Neuronal stem cell (in vitro differentiated cells): ENCODE measurements around the gene CDKL1.
A peak's percentile ranks its signal among the peaks of the same experiment; 100 is the strongest.

Source experiments
- DNase-seq: peaks from one replicate; pipeline ENCODE4 v3.0.0-alpha.2; 2013; ENCODE audit warnings: low spot score
- H2AFZ ChIP-seq: one replicate; pipeline ENCODE4 v1.6.1; 2013; ENCODE audit warnings: mild to moderate bottlenecking, low read length, inconsistent platforms
- H2AK5ac ChIP-seq: 2 replicates; pipeline ENCODE4 v1.6.1; 2013; ENCODE audit warnings: low read depth, mild to moderate bottlenecking, inconsistent platforms, low read length, moderate library complexity, mixed read lengths
- H2BK120ac ChIP-seq: 2 replicates; pipeline ENCODE4 v1.6.1; 2013; ENCODE audit warnings: low read depth, mild to moderate bottlenecking, inconsistent platforms, low read length, moderate library complexity, mixed read lengths
- H2BK12ac ChIP-seq: one replicate; pipeline ENCODE4 v1.6.1; 2013; ENCODE audit warnings: low read length, inconsistent platforms
- H2BK15ac ChIP-seq: 2 replicates; pipeline ENCODE4 v1.6.1; 2013; ENCODE audit warnings: mild to moderate bottlenecking, low read length, inconsistent platforms, mixed read lengths
- H2BK5ac ChIP-seq: one replicate; pipeline ENCODE4 v1.6.1; 2013; ENCODE audit warnings: inconsistent platforms, mild to moderate bottlenecking, low read length, moderate library complexity
- H3K14ac ChIP-seq: one replicate; pipeline ENCODE4 v1.6.1; 2013; ENCODE audit warnings: low read length, inconsistent platforms
- H3K18ac ChIP-seq: 2 replicates; pipeline ENCODE4 v1.6.1; 2013; ENCODE audit warnings: low read length, inconsistent platforms
- H3K23ac ChIP-seq: 2 replicates; pipeline ENCODE4 v1.6.1; 2013; ENCODE audit warnings: low read depth, mild to moderate bottlenecking, mixed read lengths, low read length, inconsistent platforms; ENCODE audit not compliant: poor library complexity
- H3K27ac ChIP-seq: replicated peaks from 3 replicates; pipeline ENCODE4 v1.5.1; 2013; ENCODE audit warnings: low read length, inconsistent platforms
- H3K27me3 ChIP-seq, 3 experiments: 2 replicates each; pipeline ENCODE4 v1.6.1; 2013; ENCODE audit warnings: low read length in 3 of 3, mild to moderate bottlenecking in 2 of 3, inconsistent platforms in 1 of 3, low read depth in 1 of 3, mixed read lengths in 1 of 3, moderate library complexity in 1 of 3; ENCODE audit not compliant: control insufficient read depth in 3 of 3, insufficient read depth in 3 of 3
- H3K36me3 ChIP-seq, 2 donors: replicated peaks in 1 of 2; 2 replicates each; pipeline ENCODE4 v1.6.1; 2013; ENCODE audit warnings: low read length in 2 of 2; ENCODE audit not compliant: control insufficient read depth in 2 of 2, insufficient read depth in 2 of 2
- H3K4ac ChIP-seq: 2 replicates; pipeline ENCODE4 v1.6.1; 2013; ENCODE audit warnings: inconsistent platforms, mild to moderate bottlenecking, low read length, moderate library complexity
- H3K4me1 ChIP-seq, 2 donors: 1 replicate in 1 of 2; 2 replicates in 1 of 2; pipeline ENCODE4 v1.6.1; 2013; ENCODE audit warnings: low read length in 2 of 2, low read depth in 1 of 2; ENCODE audit not compliant: control insufficient read depth in 2 of 2, insufficient read depth in 1 of 2
- H3K4me2 ChIP-seq: one replicate; pipeline ENCODE4 v1.6.1; 2013; ENCODE audit warnings: mild to moderate bottlenecking, low read length, inconsistent platforms; ENCODE audit not compliant: insufficient read depth, poor library complexity, severe bottlenecking
- H3K4me3 ChIP-seq, 2 donors: 2 replicates each; pipeline ENCODE4 v1.5.1; 2013; ENCODE audit warnings: low read length in 2 of 2, mild to moderate bottlenecking in 2 of 2, inconsistent platforms in 1 of 2, moderate library complexity in 1 of 2
- H3K79me1 ChIP-seq: one replicate; pipeline ENCODE4 v1.6.1; 2013; ENCODE audit warnings: low read depth, mild to moderate bottlenecking, inconsistent platforms, low read length, moderate library complexity
- H3K9ac ChIP-seq: one replicate; pipeline ENCODE4 v1.6.1; 2013; ENCODE audit warnings: mild to moderate bottlenecking, low read depth, low read length, inconsistent platforms; ENCODE audit not compliant: poor library complexity
- H3K9me3 ChIP-seq, 2 donors: replicated peaks in 1 of 2; 2 replicates each; pipeline versions ENCODE3 to v1.6.1; 2013; ENCODE audit warnings: low read length in 2 of 2, mild to moderate bottlenecking in 2 of 2, inconsistent platforms in 1 of 2, low read depth in 1 of 2, mixed read lengths in 1 of 2, moderate library complexity in 1 of 2; ENCODE audit not compliant: control insufficient read depth in 2 of 2, insufficient read depth in 1 of 2
- H4K8ac ChIP-seq: one replicate; pipeline ENCODE4 v1.6.1; 2013; ENCODE audit warnings: low read depth, mild to moderate bottlenecking, inconsistent platforms, low read length, moderate library complexity
- H4K91ac ChIP-seq: one replicate; pipeline ENCODE4 v1.6.1; 2013; ENCODE audit warnings: low read length, low read depth, mild to moderate bottlenecking, inconsistent platforms; ENCODE audit not compliant: poor library complexity
- WGBS, 2 donors: extraction: QIAGEN DNeasy Blood & Tissue Kit; methylation state at CpG; one replicate each; pipeline ENCODE4 v1.1.7; 2013; ENCODE audit warnings: missing lambda C conversion rate in 2 of 2, mixed read lengths in 1 of 2; ENCODE audit not compliant: insufficient read length in 2 of 2, insufficient replicate concordance in 1 of 2; ENCODE audit errors: extremely low coverage in 2 of 2; 5-methylcytosine and 5-hydroxymethylcytosine counted together

Gene CDKL1

GRCh38 chr14:50335989-50336824 lies 60.5 kb downstream of the CDKL1 start:
- WGBS, 2 donors: no CpG with 5 or more reads among the region's 7 CpGs
- peak overlapping the region in 1 of 2 donors; percentile 35 for H3K4me3 ChIP-seq
- H3K18ac ChIP-seq: peak overlapping the region; percentile 78
- H2BK120ac ChIP-seq: no peak overlapping the region
- no peak overlapping the region for H4K8ac ChIP-seq
- peak overlapping the region; percentile 79 for H3K27ac ChIP-seq
- H2BK5ac ChIP-seq: no peak overlapping the region
- H3K36me3 ChIP-seq: peaks cover 0 to 8% of the 10 kb centered on the region in 2 donors
- H3K4me2 ChIP-seq: no peak overlapping the region
- H2AK5ac ChIP-seq: no peak overlapping the region
- peak overlapping the region; percentile 64 for H2AFZ ChIP-seq
- H3K4me1 ChIP-seq: peaks cover 7 to 14% of the 10 kb centered on the region in 2 donors
- no peaks in the 10 kb centered on the region for H3K79me1 ChIP-seq
- H4K91ac ChIP-seq: no peak overlapping the region
- H3K9me3 ChIP-seq: no peaks in the 10 kb centered on the region
- H3K14ac ChIP-seq: no peak overlapping the region
- no peak overlapping the region for H3K23ac ChIP-seq
- no peak for DNase-seq
- no peaks in the 10 kb centered on the region for H3K27me3 ChIP-seq
- H3K4ac ChIP-seq: no peak overlapping the region
- no peak overlapping the region for H2BK15ac ChIP-seq
- no peak overlapping the region for H3K9ac ChIP-seq
- peak overlapping the region; percentile 48 for H2BK12ac ChIP-seq

DNA sequence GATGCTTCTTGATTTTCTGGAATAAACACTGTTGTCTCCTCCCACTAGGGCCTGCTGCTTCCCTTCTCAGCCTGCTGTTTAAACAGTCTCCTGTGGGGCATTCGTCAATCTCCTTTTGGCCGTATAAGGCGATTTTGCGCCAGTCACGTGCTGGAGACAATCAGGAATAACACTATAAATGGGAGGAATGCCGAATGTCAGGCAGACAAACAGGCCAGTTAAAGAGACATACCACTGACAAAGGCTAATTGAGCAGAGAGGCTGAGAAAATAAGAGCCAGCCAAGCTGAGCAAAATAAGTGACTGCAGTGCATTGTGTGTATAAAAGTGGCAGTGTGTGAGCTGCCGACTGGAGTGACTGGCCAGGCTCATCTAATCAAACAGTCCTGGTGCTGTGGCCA lies 61.3 kb downstream of the CDKL1 start:
- H2AK5ac ChIP-seq: no peak overlapping the region
- H3K9me3 ChIP-seq: no peaks in the 10 kb centered on the region
- no peak overlapping the region for H4K91ac ChIP-seq
- no peak overlapping the region for H3K4me2 ChIP-seq
- no peaks in the 10 kb centered on the region for H3K27me3 ChIP-seq
- no peak overlapping the region for H3K18ac ChIP-seq
- no peak overlapping the region for H2BK15ac ChIP-seq
- peaks cover 0 to 15% of the 10 kb centered on the region in 2 donors for H3K36me3 ChIP-seq
- no peaks in the 10 kb centered on the region for H3K79me1 ChIP-seq
- H2BK120ac ChIP-seq: no peak overlapping the region
- H3K4ac ChIP-seq: no peak overlapping the region
- DNase-seq: peak; percentile 81
- peak overlapping the region in 1 of 2 donors; percentile 35 for H3K4me3 ChIP-seq
- no CpG with 5 or more reads among the region's 7 CpGs for WGBS, 2 donors
- H3K23ac ChIP-seq: no peak overlapping the region
- H4K8ac ChIP-seq: no peak overlapping the region
- H2BK12ac ChIP-seq: no peak overlapping the region
- H3K14ac ChIP-seq: no peak overlapping the region
- H3K9ac ChIP-seq: no peak overlapping the region
- H3K4me1 ChIP-seq: peaks cover 7 to 14% of the 10 kb centered on the region in 2 donors
- H3K27ac ChIP-seq: peak overlapping the region; percentile 85
- peak overlapping the region; percentile 64 for H2AFZ ChIP-seq
- no peak overlapping the region for H2BK5ac ChIP-seq

DNA sequence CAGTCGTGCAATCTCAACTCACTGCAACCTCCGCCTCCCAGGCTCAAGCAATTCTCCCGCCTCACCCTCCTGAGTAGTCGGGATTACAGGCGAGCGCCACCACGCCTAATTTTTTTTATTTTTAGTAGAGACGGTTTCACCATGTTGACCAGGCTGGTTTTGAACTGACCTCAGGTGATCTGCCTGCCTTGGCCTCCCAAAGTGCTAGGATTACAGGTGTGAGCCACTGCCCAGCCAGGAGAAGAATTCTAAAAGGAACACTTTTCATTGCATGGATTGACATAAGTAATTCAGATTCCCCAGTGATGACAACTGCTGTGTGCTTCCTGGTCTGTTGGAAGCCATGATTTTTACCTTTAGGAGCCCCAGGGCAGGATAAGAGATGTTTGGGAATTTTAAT lies 62.5 kb downstream of the CDKL1 start:
- Histone ChIP-seq H2AK5ac (no peak overlapping the region), H3K18ac (no peak overlapping the region), H3K79me1 (no peaks in the 10 kb centered on the region), H3K36me3 (peaks cover 0 to 27% of the 10 kb centered on the region in 2 donors), H4K91ac (no peak overlapping the region), H3K9ac (no peak overlapping the region), H3K14ac (no peak overlapping the region), H3K27ac (peak overlapping the region; percentile 13), H3K4me3 (no peak overlapping the region), H3K23ac (no peak overlapping the region), H3K4ac (no peak overlapping the region), H2AFZ (no peak overlapping the region), H2BK12ac (no peak overlapping the region), H2BK120ac (no peak overlapping the region), H3K27me3 (no peaks in the 10 kb centered on the region), H3K4me2 (no peak overlapping the region), H2BK15ac (no peak overlapping the region), H3K9me3 (no peaks in the 10 kb centered on the region), H3K4me1 (peaks cover 7 to 14% of the 10 kb centered on the region in 2 donors), H2BK5ac (no peak overlapping the region), H4K8ac (no peak overlapping the region)
- WGBS, 2 donors: no CpG with 5 or more reads among the region's 8 CpGs
- no peak for DNase-seq

DNA sequence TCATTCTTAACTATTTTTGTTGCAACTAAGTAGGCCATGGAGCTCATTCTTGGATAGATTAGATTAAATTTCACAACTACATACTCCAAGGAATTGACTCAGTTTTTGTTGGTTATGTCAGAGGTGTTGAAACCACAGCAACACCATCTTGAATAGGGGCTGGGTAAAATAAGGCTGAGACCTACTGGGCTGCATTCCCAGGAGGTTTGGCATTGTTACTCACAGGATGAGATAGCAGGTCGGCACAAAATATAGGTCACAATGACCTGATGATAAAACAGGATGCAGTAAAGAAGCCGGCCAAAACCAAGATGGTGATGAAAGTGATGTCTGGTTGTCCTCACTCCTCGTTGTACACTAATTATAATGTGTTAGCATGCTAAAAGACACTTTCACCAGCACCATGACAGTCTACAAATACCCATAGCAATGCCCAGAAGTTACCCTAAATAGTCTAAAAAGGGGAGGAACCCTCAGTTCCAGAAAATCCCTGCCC lies 63.6 kb downstream of the CDKL1 start:
- Histone ChIP-seq H4K91ac (no peak overlapping the region), H3K27ac (no peak overlapping the region), H3K79me1 (no peaks in the 10 kb centered on the region), H2AK5ac (no peak overlapping the region), H3K14ac (no peak overlapping the region), H3K9ac (no peak overlapping the region), H4K8ac (no peak overlapping the region), H2AFZ (no peak overlapping the region), H2BK12ac (no peak overlapping the region), H3K18ac (no peak overlapping the region), H3K4me2 (no peak overlapping the region), H3K36me3 (peaks cover 0 to 36% of the 10 kb centered on the region in 2 donors), H2BK15ac (no peak overlapping the region), H3K9me3 (no peaks in the 10 kb centered on the region), H3K4me3 (no peak overlapping the region), H3K23ac (no peak overlapping the region), H3K27me3 (no peaks in the 10 kb centered on the region), H2BK5ac (no peak overlapping the region), H2BK120ac (no peak overlapping the region), H3K4me1 (peaks cover 7 to 14% of the 10 kb centered on the region in 2 donors), H3K4ac (no peak overlapping the region)
- no peak for DNase-seq
- WGBS, 2 donors: no CpG with 5 or more reads among the region's 3 CpGs
